ENCODE measurements around the gene FAM177B.

The FAM177B gene

DNA sequence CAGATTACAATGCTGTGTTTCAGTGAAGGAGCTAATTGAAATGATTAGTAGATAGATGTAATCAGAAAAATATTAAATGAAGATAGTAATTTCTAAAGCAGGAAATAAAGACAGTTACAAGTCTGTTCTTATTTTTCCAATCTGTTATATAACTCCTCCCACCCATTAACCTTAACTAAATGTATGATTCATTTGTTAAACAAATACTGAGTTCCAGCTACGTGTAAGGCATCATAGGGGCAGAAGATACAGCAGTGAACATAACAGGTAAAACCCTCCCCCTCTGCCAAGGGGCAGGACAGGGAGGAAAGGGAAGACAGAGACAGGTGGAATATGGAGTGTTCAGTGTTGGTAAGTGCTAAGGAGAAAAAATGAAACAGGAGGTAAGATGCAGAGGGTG lies at the start of gene FAM177B:
TSS of gene FAM177B (plus strand) at position 231 of the 400 bp plus-strand sequence. CDS start 9,344 bp downstream, outside the sequence.
- DNase-seq (ENCODE audit: low spot score), result no peak

- no peak for DNase-seq (ENCODE audit: low spot score)
Measured at GRCh38 chr1:222691016-222691415, 46.0 kb upstream of the FAM177B start.

DNA sequence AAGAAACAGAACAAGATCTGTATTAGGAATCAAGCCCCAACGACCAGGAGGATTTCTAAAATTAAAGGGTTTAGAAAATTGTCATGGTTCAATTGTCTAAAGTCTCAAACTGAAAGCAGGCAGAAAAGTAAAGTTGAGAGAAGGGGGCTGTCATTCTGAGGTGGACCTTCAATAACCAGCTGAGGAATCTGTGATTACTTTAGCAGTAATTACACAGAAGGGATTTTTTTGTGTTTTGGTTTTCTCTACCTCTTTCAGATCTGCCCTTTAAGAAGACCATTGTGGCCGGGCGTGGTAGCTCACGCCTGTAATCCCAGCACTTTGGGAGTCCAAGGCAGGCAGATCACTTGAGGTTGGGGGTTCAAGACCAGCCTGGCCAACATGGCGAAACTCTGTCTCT lies 42.1 kb upstream of the FAM177B start:
- no peak for DNase-seq (ENCODE audit: low spot score)

DNA sequence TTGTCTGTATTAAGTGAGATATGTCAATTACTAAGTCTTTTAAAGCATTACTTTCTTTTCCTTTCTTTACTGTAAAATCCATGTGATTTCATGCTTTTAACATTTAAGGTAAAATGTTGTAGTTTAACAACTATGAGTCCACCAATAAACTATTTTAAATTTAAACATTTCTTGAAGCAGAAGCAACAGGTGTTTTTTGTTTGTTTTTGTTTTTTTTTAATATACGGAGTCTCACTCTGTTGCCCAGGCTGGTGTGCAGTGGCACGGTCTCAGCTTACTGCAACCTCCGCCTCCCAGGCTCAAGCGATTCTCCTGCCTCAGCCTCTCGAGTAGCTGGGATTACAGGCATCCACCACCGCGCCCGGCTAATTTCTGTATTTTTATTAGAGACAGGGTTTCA lies 40.3 kb upstream of the FAM177B start:
- no peak for DNase-seq (ENCODE audit: low spot score)

DNA sequence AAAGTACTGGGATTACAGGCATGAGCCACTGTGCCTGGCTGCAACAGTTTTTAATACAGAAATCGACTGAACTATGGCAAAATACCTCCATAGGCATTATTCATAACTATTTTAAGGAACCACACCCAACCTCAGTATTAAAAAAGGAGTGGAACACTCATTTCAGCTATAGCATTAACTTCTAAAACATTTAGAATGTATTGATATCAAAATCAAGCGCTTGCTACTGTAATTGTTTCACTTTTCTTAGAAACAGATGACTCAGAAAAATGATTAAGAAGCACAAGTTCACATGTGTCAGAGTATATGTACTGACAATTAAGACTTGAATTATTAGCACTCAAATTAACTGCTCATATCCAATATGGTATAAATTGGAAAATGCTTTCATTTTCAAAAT lies 39.8 kb upstream of the FAM177B start:
- no peak for DNase-seq (ENCODE audit: low spot score)

- DNase-seq (ENCODE audit: low spot score), result no peak
Measured at GRCh38 chr1:222697826-222698225, 39.2 kb upstream of the FAM177B start.

GRCh38 chr1:222702210-222702609 lies 34.8 kb upstream of the FAM177B start:
- no peak for DNase-seq (ENCODE audit: low spot score)

DNA sequence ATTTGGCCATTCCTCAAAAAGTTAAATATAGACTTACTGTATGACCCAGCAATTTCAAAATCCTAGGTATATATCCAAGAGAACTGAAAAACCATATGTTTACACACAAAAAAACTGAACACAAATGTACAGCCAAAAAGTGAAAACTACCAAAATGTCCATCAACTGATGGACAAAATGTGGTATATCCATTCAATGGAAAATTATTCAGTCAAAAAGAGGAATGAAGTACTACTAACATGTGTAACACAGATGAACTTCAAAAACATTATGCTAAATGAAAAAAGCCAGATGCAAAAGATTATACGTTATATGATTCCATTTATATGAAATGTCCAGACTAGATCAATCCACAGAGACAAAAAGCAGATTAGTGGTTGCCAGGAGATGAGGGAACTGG lies 32.7 kb upstream of the FAM177B start:
- DNase-seq (ENCODE audit: low spot score), result no peak

DNA sequence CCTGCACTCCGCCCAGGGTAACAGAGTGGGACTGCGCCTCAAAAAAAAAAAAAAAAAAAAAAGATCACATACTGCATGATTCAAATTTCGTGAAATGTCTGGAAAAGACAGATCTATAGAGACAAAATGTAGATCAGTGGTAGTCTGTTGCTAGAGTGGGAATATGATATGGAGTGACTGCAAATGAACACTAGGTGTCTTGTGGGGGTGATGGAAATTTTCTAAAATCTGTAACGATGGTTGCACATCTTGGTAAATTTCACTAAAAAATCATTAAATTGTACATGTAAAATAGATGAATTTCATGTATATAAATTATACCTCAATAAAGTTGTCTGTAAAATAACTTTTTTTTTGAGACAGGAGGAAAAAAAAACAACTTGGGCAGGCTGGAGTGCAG lies 30.2 kb upstream of the FAM177B start:
- DNase-seq (ENCODE audit: low spot score), result no peak

DNA sequence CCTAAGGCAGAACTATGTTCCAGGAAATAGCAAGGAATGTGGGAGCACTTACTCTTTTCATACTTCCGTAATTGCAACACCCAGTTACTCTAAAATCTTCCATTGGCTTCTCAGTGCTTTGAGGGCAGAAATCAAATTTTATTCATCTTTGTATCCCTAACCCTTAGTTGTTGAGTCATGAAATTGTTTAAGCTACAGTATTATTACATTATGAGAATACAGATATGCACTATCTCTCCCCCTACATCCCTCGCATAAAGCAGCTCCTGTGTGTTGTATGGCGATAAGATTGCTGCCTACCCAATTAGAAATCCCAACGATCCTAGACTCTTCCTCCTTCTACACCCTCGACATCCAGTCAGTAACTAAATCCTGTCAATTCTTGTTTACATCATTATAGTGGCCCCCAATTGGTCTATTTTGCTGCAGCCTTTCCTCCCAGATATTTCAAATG lies 27.3 kb upstream of the FAM177B start:
- DNase-seq (ENCODE audit: low spot score), result no peak

GRCh38 chr1:222711319-222712252 lies 25.4 kb upstream of the FAM177B start:
- peak; percentile 66 for DNase-seq (ENCODE audit: low spot score)

- DNase-seq (ENCODE audit: low spot score), result peak; percentile 94
Measured at GRCh38 chr1:222712253-222713090, 24.5 kb upstream of the FAM177B start, which contains the start of the genes AIDA and BROX. Gene AIDA, minus strand, starts transcription at chr1:222712491. Its CDS starts 174 bp downstream, at chr1:222712317. Gene BROX, plus strand, starts transcription at chr1:222712564. Its CDS starts 3,136 bp downstream, at chr1:222715700.

DNA sequence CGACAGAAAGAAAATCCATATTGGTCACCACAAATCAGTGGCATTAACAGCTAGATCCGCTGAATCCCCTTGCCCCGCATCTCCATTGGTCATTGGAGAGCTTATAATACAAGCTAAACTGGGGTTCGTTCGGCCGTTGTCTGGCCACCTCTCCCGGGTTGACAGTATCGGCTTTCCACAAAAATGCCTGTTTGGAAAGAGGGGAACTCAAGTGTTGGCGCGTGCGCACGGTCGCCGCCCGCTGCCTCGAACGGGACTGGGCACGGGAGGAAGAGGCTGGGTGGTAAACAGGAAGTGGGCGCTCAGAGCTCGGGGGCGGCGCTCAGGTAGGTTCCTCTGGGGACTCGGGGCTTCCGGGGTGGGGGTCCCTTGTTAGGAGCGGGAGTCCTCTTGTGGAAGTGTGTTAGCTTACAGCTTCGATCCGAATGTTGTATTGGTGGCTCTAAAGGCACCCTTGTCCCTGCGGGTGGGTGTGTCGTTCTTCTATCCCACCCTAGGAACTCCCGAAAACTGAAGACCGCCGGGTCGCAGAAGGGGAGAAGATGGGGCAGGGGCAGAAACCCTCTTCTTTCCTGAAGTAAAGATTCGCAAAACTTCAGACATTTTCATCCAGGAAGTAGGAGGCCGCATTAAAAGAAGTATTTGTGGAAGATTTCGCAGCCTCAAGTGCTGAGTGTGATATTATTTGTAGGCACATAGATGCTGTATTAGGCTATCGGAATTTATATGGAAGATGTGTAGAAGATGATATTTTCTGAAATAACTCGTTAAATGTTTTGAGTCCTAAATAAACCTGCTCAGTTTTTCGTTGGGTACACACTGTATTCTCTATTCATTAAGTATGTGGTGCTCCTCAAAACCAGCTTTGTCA lies 23.7 kb upstream of the FAM177B start:
- peak; percentile 89 for DNase-seq (ENCODE audit: low spot score)

DNA sequence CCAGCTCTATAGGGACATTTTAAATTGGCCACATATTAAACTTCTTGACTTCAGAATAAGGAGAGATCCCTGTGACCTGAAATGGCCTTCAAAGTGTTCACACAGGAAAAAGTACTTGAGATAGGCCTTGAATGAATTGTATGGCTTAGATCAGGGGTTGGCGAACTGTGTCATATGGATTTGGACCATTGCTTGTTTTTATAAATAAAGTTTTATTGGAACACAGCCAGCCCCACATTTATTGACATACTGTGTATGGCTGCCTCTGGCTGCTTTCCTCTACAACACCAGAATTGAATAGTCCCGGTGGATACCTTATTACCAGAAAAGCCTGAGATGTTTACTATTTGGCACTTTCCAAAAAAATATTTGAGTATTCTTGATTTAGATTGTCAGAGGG lies 20.6 kb upstream of the FAM177B start:
- DNase-seq (ENCODE audit: low spot score), result no peak

GRCh38 chr1:222728746-222729145 lies 8.3 kb upstream of the FAM177B start:
- no peak for DNase-seq (ENCODE audit: low spot score)

DNA sequence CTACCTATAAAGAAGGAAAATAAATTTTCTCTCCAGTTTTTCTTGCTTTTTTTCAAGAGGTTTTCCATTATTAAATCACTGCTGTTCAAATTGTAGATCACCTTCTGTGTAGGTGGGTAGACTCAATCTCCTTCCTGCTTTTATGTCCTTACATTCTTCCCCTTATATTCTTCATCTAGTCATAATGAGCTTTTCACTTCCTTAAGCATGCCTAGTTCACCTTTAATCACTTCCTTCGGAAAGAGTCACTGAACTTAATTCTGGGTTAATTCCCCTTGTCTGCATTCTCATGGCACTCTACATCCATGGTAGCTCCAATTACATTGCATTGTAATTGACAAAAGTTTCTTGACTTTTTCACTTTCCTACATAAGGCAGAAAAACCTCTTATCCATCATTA lies 6.1 kb upstream of the FAM177B start:
- no peak for DNase-seq (ENCODE audit: low spot score)

DNA sequence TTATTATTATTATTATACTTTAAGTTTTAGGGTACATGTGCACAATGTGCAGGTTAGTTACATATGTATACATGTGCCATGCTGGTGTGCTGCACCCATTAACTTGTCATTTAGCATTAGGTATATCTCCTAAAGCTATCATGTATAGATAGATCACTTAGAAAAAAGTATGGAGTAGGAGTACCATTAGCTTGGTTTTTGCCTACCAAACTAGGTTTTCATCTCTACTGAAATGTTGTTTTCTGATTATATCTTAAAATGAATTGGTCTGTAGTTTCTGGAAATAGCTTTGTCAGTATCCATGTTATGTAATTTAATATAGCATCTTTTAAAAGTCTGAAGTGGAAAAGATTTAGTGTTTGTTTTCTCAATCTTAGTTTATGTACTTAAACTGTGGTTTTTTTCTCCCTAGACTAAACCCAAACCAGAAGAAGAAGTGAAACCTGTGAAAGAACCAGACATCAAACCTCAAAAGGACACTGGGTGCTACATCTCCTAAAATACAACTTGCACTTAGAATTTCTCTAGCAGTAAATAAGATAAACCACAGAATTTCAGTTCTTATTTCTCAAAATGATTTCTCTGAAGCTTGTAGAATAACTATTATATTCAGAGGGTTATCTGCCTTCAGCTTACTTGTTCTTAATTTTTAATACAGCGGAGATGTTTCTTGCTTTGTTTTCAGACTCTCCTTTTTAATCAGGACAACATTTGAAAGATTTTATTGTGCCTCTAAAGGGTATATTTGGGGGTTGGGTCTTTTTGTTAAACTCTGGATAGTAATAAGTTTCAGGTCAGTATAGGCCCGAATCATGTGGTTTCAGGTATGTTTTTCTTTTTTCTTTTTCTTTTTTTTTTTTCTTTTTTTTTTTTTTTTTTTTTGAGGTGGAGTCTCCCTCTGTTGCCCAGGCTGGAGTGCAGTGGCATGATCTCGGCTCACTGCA lies 4.5 kb upstream of the FAM177B start:
- peak; percentile 23 for DNase-seq (ENCODE audit: low spot score)

- no peak for DNase-seq (ENCODE audit: low spot score)
Measured at GRCh38 chr1:222734740-222735139, 2.3 kb upstream of the FAM177B start.

DNA sequence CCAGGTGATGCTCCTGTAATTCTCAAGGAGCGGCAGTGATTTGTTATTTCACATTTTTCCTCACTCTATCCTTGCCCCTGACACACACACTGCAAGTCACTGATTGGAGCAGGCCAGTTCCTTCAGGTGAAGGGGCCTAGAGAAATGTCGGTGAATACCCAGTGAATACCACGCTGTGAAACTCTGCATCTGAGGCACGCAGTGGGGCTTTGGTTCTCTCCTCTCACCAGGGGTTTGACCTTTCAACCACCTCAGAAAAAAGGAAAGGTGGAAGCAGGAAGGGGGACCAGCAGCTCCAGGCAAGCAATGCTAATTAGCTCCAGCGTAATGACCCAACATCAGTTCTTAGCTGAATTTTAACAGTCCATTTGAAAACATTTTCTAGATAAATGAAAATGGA lies 532 bp upstream of the FAM177B start:
- DNase-seq (ENCODE audit: low spot score), result no peak

GRCh38 chr1:222739465-222739864 lies 2.5 kb downstream of the FAM177B start:
- DNase-seq (ENCODE audit: low spot score), result no peak

DNA sequence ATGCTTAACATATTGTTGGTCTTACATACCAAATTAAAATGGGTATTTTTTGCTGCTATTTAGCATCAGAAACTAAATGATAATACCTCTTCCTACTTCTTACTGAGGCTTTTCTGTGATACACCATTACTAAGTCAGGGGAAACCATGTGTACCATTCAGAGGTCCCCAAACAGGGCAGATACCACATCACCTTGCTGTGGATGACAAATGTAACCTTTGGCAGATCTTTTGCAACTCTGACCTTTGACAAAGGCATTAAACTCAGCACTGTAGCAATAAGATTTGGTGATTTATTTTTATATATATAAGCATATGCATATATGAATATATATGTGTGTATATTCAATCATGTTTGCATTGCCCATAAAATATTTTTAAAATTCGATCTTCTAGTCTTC lies 2.9 kb downstream of the FAM177B start:
- no peak for DNase-seq (ENCODE audit: low spot score)

Measured in activated CD4-positive, alpha-beta T cell treated with anti-CD3 and anti-CD28 coated beads, Interleukin-2, Interleukin-4, amounts not matched to agents 100 ng/mL and 50 ng/mL, durations not matched to agents 16 hours and 8 hours (primary cell).